ENCODE results near the gene ZNF546.
A peak's percentile ranks its signal among the peaks of the same experiment; 100 is the strongest.
"Not testable (repeated sequence)": the region's sequence is repeated elsewhere in the genome, so short reads cannot be mapped to it uniquely, and the experiment has no call there.

The ZNF546 gene

DNA sequence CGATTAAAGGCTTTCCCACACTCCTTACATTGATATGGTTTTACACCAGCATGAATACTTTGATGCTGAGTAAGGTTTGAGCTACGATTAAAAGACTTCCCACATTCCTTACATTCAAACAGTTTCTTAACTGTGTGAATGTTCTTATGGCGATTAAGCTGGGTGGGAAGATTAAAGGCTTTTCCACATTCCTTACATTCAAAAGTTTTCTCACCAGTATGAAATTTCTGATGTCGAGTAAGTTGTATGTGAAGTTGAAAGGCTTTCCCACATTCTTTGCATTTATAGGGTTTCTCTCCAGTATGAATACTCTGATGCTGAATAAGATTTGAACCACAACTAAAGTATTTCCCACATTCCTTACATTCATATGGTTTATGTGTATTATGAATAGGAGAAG lies 39.1 kb downstream of the ZNF546 start:
- Histone ChIP-seq H3K4me1 (no peaks in the 10 kb centered on the region), H3K27ac (no peak overlapping the region), H3K27me3 (no peaks in the 10 kb centered on the region), H3K4me3 (no peak overlapping the region), H3K9me3 (peaks cover 17 to 71% (median 60%) of the 10 kb centered on the region in 3 donors), H3K36me3 (peaks cover 0 to 59% (median 56%) of the 10 kb centered on the region in 3 donors)
- no peak for DNase-seq
- intact Hi-C loops (cut with DNase I; ENCODE audit: low total_unique reads) = no loop called here
- TF ChIP-seq, protein P1, sequence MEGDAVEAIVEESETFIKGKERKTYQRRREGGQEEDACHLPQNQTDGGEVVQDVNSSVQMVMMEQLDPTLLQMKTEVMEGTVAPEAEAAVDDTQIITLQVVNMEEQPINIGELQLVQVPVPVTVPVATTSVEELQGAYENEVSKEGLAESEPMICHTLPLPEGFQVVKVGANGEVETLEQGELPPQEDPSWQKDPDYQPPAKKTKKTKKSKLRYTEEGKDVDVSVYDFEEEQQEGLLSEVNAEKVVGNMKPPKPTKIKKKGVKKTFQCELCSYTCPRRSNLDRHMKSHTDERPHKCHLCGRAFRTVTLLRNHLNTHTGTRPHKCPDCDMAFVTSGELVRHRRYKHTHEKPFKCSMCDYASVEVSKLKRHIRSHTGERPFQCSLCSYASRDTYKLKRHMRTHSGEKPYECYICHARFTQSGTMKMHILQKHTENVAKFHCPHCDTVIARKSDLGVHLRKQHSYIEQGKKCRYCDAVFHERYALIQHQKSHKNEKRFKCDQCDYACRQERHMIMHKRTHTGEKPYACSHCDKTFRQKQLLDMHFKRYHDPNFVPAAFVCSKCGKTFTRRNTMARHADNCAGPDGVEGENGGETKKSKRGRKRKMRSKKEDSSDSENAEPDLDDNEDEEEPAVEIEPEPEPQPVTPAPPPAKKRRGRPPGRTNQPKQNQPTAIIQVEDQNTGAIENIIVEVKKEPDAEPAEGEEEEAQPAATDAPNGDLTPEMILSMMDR (IDR thresholded peaks at IDR 0.05) = no peak

DNA sequence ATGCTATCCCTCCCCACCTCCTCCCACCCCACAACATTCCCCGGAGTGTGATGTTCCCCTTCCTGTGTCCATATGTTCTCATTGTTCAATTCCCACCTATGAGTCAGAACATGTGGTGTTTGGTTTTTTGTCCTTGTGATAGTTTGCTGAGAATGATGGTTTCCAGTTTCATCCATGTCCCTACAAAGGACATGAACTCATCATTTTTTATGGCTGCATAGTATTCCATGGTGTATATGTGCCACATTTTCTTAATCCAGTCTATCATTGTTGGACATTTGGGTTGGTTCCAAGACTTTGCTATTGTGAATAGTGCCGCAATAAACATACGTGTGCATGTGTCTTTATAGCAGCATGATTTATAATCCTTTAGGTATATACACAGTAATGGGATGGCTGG lies 41.2 kb downstream of the ZNF546 start:
- H3K27ac ChIP-seq; H3K27me3 ChIP-seq; H3K4me3 ChIP-seq; intact Hi-C loops (cut with DNase I; ENCODE audit: low total_unique reads); DNase-seq; H3K4me1 ChIP-seq: not testable (repeated sequence)
- peaks cover under 1 to 46% (median 42%) of the 10 kb centered on the region in 3 donors for H3K36me3 ChIP-seq
- peaks cover 13 to 60% (median 41%) of the 10 kb centered on the region in 3 donors for H3K9me3 ChIP-seq

DNA sequence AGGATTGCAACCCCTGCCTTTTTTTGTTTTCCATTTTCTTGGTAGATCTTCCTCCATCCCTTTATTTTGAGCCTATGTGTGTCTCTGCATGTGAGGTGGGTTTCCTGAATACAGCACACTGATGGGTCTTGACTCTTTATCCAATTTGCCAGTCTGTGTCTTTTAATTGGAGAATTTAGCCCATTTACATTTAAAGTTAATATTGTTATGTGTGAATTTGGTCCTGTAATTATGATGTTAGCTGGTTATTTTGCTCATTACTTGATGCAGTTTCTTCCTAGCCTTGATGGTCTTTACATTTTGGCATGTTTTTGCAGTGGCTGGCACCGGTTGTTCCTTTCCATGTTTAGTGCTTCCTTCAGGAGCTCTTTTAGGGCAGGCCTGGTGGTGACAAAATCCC lies 44.9 kb downstream of the ZNF546 start:
- H3K27ac ChIP-seq; DNase-seq; intact Hi-C loops (cut with DNase I; ENCODE audit: low total_unique reads); H3K4me1 ChIP-seq; H3K27me3 ChIP-seq; H3K4me3 ChIP-seq: not testable (repeated sequence)
- Histone ChIP-seq H3K36me3 (peaks cover 37 to 49% (median 44%) of the 10 kb centered on the region in 3 donors), H3K9me3 (peaks cover 4 to 60% (median 22%) of the 10 kb centered on the region in 3 donors)

DNA sequence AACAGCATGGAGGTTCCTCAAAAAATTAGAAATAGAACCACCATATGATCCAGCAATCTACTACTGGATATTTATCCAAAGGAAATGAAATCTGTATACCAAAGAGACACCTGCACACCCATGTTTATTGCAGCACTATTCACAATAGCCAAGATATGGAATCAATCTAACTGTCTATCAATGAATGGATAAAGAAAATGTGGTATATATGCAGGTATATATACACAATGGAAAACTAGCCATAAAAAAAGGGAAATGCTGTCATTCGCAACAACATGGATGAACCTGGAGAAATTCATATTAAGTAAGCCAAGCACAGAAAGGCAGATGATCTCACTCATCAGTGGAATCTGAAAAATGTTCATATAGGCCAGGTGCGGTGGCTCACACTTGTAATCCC lies 56.6 kb downstream of the ZNF546 start:
- peaks cover 3 to 43% (median 9%) of the 10 kb centered on the region in 3 donors for H3K9me3 ChIP-seq
- no peak overlapping the region for H3K27ac ChIP-seq
- no peak for DNase-seq
- H3K27me3 ChIP-seq = no peaks in the 10 kb centered on the region
- peaks cover 0 to 16% (median 6%) of the 10 kb centered on the region in 4 donors for H3K4me1 ChIP-seq
- H3K4me3 ChIP-seq = no peak overlapping the region
- TF ChIP-seq, protein P1 (IDR thresholded peaks at IDR 0.05) = no peak
- intact Hi-C loops (cut with DNase I; ENCODE audit: low total_unique reads) = no loop called here
- peaks cover 23 to 25% (median 24%) of the 10 kb centered on the region in 3 donors for H3K36me3 ChIP-seq

DNA sequence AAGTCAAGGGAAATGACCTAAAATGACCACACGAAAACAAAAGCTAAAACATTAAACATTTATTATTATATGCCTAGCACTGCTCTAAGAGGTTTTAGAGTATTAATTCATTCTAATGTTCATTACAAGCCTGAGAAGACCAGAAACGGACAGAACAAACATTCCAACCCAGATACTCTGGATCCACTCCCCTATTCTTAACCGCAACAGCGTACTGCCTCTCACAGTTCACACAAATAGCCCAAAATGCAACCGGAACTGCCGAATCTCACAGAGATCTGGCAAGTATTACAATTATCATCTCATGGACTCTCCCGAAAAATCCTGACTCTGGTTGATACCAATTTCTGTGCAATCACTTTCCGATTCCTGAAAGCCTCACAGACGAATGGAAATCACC lies 57.8 kb downstream of the ZNF546 start:
- TF ChIP-seq, protein P1 (IDR thresholded peaks at IDR 0.05) = no peak
- DNase-seq = no peak
- H3K4me1 ChIP-seq = peaks cover 0 to 16% (median 6%) of the 10 kb centered on the region in 4 donors
- peak overlapping the region; percentile 66 to 81 for H3K4me3 ChIP-seq
- no peak overlapping the region for H3K27ac ChIP-seq
- H3K9me3 ChIP-seq = peaks cover 3 to 47% (median 9%) of the 10 kb centered on the region in 3 donors
- H3K27me3 ChIP-seq = no peaks in the 10 kb centered on the region
- intact Hi-C loops (cut with DNase I; ENCODE audit: low total_unique reads) = no loop called here
- peaks cover 12 to 13% (median 13%) of the 10 kb centered on the region in 3 donors for H3K36me3 ChIP-seq

DNA sequence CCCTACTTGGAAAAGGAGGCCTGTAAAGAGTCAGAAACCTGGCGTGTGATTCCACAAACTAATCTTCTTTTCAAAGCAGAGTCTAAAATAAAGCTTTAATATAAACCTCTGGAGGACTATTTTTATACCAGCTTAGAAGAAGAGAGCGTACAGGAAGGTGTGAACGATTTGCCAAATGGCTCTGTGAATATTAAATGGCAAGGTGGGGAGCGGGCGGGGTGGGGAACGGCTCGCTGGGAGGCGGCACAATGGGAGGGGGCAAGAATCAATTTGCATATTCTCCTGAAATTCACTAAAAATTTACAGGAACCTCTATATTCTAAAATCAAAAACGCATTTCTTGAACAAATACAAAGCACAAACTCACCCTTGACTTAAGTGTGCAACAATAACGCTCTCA lies 58.2 kb downstream of the ZNF546 start:
- DNase-seq = no peak
- H3K9me3 ChIP-seq = peaks cover 3 to 48% (median 9%) of the 10 kb centered on the region in 3 donors
- no peak overlapping the region for H3K27ac ChIP-seq
- intact Hi-C loops (cut with DNase I; ENCODE audit: low total_unique reads) = no loop called here
- H3K4me1 ChIP-seq = peaks cover 0 to 16% (median 6%) of the 10 kb centered on the region in 4 donors
- peak overlapping the region; percentile 66 to 81 for H3K4me3 ChIP-seq
- TF ChIP-seq, protein P1 (IDR thresholded peaks at IDR 0.05) = no peak
- no peaks in the 10 kb centered on the region for H3K27me3 ChIP-seq
- H3K36me3 ChIP-seq = peaks cover 8 to 12% (median 9%) of the 10 kb centered on the region in 3 donors

All from tibial artery (tissue), 4 donors.